Endodermal cell (in vitro differentiated cells): ENCODE data around the gene PRIM2. TPM values are rescaled to one million over a fixed set of nuclear protein-coding genes. Genes with fewer than 3 reads are reported as not detected.

Experiments
- DNase-seq: peaks from one replicate; pipeline ENCODE4 v3.0.0-alpha.2; 2017
- H3K27ac ChIP-seq: 2 replicates; pipeline ENCODE4 v1.5.1; 2013; ENCODE audit warnings: mild to moderate bottlenecking, low read depth, low read length, moderate library complexity
- H3K27me3 ChIP-seq: 2 replicates; pipeline ENCODE4 v1.6.1; 2013; ENCODE audit warnings: mild to moderate bottlenecking, low read length, moderate library complexity; ENCODE audit not compliant: insufficient read depth, control insufficient read depth, poor library complexity, severe bottlenecking
- H3K36me3 ChIP-seq: 2 replicates; pipeline ENCODE4 v1.7.0; 2013; ENCODE audit warnings: mild to moderate bottlenecking, low read length, moderate library complexity; ENCODE audit not compliant: control insufficient read depth, insufficient read depth
- H3K4me1 ChIP-seq: one replicate; pipeline ENCODE4 v1.7.0; 2013; ENCODE audit warnings: low read length; ENCODE audit not compliant: control insufficient read depth, insufficient read depth
- H3K4me3 ChIP-seq: 2 replicates; pipeline ENCODE4 v1.5.1; 2013; ENCODE audit warnings: mild to moderate bottlenecking, low read length, moderate library complexity
- H3K9ac ChIP-seq: 2 replicates; pipeline ENCODE4 v1.6.1; 2013; ENCODE audit warnings: mild to moderate bottlenecking, low read length, moderate library complexity; ENCODE audit not compliant: poor library complexity, severe bottlenecking; ENCODE audit errors: extremely low read depth
- H3K9me3 ChIP-seq: 2 replicates; pipeline ENCODE4 v1.6.1; 2013; ENCODE audit warnings: mild to moderate bottlenecking, low read length, moderate library complexity; ENCODE audit not compliant: control insufficient read depth
- H3K27ac Mint-ChIP-seq: 2 replicates; pipeline ENCODE4 v1.8.0; 2020; ENCODE audit warnings: mixed read lengths
- H3K27me3 Mint-ChIP-seq: 2 replicates; pipeline ENCODE4 v1.8.0; 2021; ENCODE audit warnings: mild to moderate bottlenecking, mixed read lengths; ENCODE audit not compliant: insufficient read depth
- H3K36me3 Mint-ChIP-seq: 2 replicates; pipeline ENCODE4 v1.8.0; 2020; ENCODE audit warnings: low read depth, mixed read lengths
- H3K4me1 Mint-ChIP-seq: 2 replicates; pipeline ENCODE4 v1.8.0; 2020; ENCODE audit warnings: mixed read lengths
- H3K4me3 Mint-ChIP-seq: 2 replicates; pipeline ENCODE4 v1.8.0; 2020; ENCODE audit warnings: mild to moderate bottlenecking, moderate library complexity, mixed read lengths
- H3K9me3 Mint-ChIP-seq: 2 replicates; pipeline ENCODE4 v1.8.0; 2020; ENCODE audit warnings: mild to moderate bottlenecking, mixed read lengths
- CTCF ChIP-seq: fragments of 200-600 bp; sonication (generic); conservative IDR thresholded peaks from 2 replicates; pipeline ENCODE4 v1.5.0; 2021; ENCODE audit warnings: antibody characterized with exemption, mild to moderate bottlenecking
- WGBS, 2 experiments: methylation state at CpG; one replicate each; pipeline versions ENCODE4 v1.1.5 to v1.1.7; 2013; ENCODE audit warnings: missing lambda C conversion rate in 2 of 2, mixed read lengths in 1 of 2; ENCODE audit not compliant: insufficient coverage in 1 of 2, insufficient read length in 1 of 2; 5-methylcytosine and 5-hydroxymethylcytosine counted together
- total RNA-seq, 2 donors: library from RNA; stranded (reverse); fragmentation: NEBNext Ultra II Directional in 1 of 2; extraction: Animal tissue kit (Norgen Biotek cat#: 25700) in 1 of 2; gene quantifications; 2 replicates in 1 of 2; 3 replicates in 1 of 2; pipeline ENCODE4 v1.2.1, GENCODE V29; 2021

PRIM2 gene
- total RNA-seq, 2 donors from 2014 or later = 30.9 to 43.1 TPM

GRCh38 chr6:57301757-57302156, 15.7 kb upstream of the PRIM2 start:
- H3K4me3 ChIP-seq = no peak overlapping the region
- no peak overlapping the region for H3K9ac ChIP-seq
- no peak overlapping the region for H3K4me3 Mint-ChIP-seq
- TF ChIP-seq CTCF = no peak
- no peaks in the 10 kb centered on the region for H3K27me3 Mint-ChIP-seq
- no peak for DNase-seq
- H3K4me1 ChIP-seq = no peaks in the 10 kb centered on the region
- H3K27me3 ChIP-seq = no peaks in the 10 kb centered on the region
- no peaks in the 10 kb centered on the region for H3K36me3 ChIP-seq
- H3K4me1 Mint-ChIP-seq = no peaks in the 10 kb centered on the region
- H3K27ac Mint-ChIP-seq = no peak overlapping the region
- 100% methylated on average over 1 of the region's 1 CpG for WGBS, 2 experiments
- no peaks in the 10 kb centered on the region for H3K9me3 Mint-ChIP-seq
- no peak overlapping the region for H3K27ac ChIP-seq
- no peaks in the 10 kb centered on the region for H3K9me3 ChIP-seq
- H3K36me3 Mint-ChIP-seq = no peaks in the 10 kb centered on the region

GRCh38 chr6:57302477-57302876, 15.0 kb upstream of the PRIM2 start:
- H3K9me3 ChIP-seq = no peaks in the 10 kb centered on the region
- H3K4me1 Mint-ChIP-seq = no peaks in the 10 kb centered on the region
- H3K4me1 ChIP-seq = no peaks in the 10 kb centered on the region
- 95 to 100% methylated on average over 1 to 2 of the region's 2 CpGs for WGBS, 2 experiments
- H3K9me3 Mint-ChIP-seq = no peaks in the 10 kb centered on the region
- H3K27me3 ChIP-seq = no peaks in the 10 kb centered on the region
- no peak overlapping the region for H3K27ac ChIP-seq
- no peak overlapping the region for H3K4me3 Mint-ChIP-seq
- no peaks in the 10 kb centered on the region for H3K36me3 ChIP-seq
- H3K36me3 Mint-ChIP-seq = no peaks in the 10 kb centered on the region
- no peak overlapping the region for H3K9ac ChIP-seq
- DNase-seq = no peak
- TF ChIP-seq CTCF = no peak
- H3K27ac Mint-ChIP-seq = no peak overlapping the region
- peaks cover under 1% of the 10 kb centered on the region for H3K27me3 Mint-ChIP-seq
- no peak overlapping the region for H3K4me3 ChIP-seq

- Mint-ChIP-seq H3K9me3 (no peaks in the 10 kb centered on the region), H3K27ac (no peak overlapping the region), H3K36me3 (no peaks in the 10 kb centered on the region), H3K27me3 (peaks cover 2% of the 10 kb centered on the region), H3K4me3 (no peak overlapping the region), H3K4me1 (no peaks in the 10 kb centered on the region)
- Histone ChIP-seq H3K27me3 (no peaks in the 10 kb centered on the region), H3K27ac (no peak overlapping the region), H3K9ac (no peak overlapping the region), H3K4me3 (no peak overlapping the region), H3K4me1 (no peaks in the 10 kb centered on the region), H3K9me3 (no peaks in the 10 kb centered on the region), H3K36me3 (no peaks in the 10 kb centered on the region)
- WGBS, 2 experiments = 86% methylated on average over 1 of the region's 1 CpG; no CpG with 5 or more reads in 1 of the 2 experiments
- no peak for TF ChIP-seq CTCF
- DNase-seq = no peak
Measured at GRCh38 chr6:57303931-57304681, 13.3 kb upstream of the PRIM2 start.
